Measurements from ENCODE around the gene CRB2.

GRCh38 chr9:123326187-123326586 lies 29.8 kb upstream of the CRB2 start:
- TF ChIP-seq, protein P1, sequence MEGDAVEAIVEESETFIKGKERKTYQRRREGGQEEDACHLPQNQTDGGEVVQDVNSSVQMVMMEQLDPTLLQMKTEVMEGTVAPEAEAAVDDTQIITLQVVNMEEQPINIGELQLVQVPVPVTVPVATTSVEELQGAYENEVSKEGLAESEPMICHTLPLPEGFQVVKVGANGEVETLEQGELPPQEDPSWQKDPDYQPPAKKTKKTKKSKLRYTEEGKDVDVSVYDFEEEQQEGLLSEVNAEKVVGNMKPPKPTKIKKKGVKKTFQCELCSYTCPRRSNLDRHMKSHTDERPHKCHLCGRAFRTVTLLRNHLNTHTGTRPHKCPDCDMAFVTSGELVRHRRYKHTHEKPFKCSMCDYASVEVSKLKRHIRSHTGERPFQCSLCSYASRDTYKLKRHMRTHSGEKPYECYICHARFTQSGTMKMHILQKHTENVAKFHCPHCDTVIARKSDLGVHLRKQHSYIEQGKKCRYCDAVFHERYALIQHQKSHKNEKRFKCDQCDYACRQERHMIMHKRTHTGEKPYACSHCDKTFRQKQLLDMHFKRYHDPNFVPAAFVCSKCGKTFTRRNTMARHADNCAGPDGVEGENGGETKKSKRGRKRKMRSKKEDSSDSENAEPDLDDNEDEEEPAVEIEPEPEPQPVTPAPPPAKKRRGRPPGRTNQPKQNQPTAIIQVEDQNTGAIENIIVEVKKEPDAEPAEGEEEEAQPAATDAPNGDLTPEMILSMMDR (IDR thresholded peaks at IDR 0.05), result no peak
- TF ChIP-seq POLR2A (IDR thresholded peaks at IDR 0.05), result no peak

Measured in adrenal gland (tissue), 5 donors.